ENCODE measurements around the gene PYHIN1. TPM values are rescaled to one million over a fixed set of nuclear protein-coding genes. Genes with fewer than 3 reads are reported as not detected.

The PYHIN1 gene
- total and polyA plus RNA-seq, 2 of the 4 experiments (the other 2 are of a cell fraction): not detected

DNA sequence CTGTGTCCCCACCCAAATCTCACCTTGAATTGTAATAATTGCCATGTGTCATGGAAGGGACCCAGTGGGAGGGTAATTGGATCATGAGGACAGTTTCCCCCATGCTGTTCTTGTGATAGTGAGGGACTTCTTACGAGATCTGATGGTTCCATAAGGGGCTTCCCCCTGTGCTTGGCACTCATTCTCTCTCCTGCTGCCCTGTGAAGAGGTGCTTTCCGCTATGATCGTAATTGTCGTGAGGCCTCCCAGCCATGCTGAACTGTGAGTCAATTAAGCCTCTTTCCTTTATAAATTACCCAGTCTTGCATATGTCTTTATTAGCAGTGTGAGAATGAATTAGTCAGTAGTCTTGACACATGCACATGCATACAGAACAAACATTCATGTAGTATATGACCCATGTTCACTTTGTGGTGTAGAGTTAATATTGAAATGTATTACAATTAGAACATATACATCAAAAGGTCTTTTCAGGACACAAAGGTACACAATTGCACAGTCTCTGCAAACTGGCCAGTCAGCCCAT, 61.5 kb downstream of the PYHIN1 start:
- Histone ChIP-seq H3K9me1 (ENCODE audit: insufficient read depth, low read length) (no peaks in the 10 kb centered on the region), H3K4me2 (ENCODE audit: low read depth, low read length) (no peak overlapping the region), H2AK5ac (ENCODE audit: low read depth, low read length) (no peak overlapping the region), H2AK9ac (replicated peaks; ENCODE audit: low read depth, low read length, poor library complexity) (no peak overlapping the region), H3K4me3 (ENCODE audit: insufficient read depth, low read depth, low read length) (no peak overlapping the region), H2BK120ac (ENCODE audit: low read depth, low read length) (no peak overlapping the region), H3K14ac (replicated peaks; ENCODE audit: low read depth, low read length) (no peak overlapping the region), H2BK20ac (ENCODE audit: low read depth, low read length) (no peak overlapping the region), H3K9me3 (ENCODE audit: control insufficient read depth, insufficient read depth, low read length) (no peaks in the 10 kb centered on the region), H3K9ac (ENCODE audit: low read depth, low read length) (no peak overlapping the region), H4K5ac (ENCODE audit: low read depth, low read length) (no peak overlapping the region), H3K56ac (ENCODE audit: extremely low read depth, insufficient read depth, low read length) (no peak overlapping the region), H4K20me1 (ENCODE audit: insufficient read depth, low read length) (no peaks in the 10 kb centered on the region), H4K91ac (ENCODE audit: insufficient read depth, low read depth, low read length) (no peak overlapping the region), H3K27ac (ENCODE audit: insufficient read depth, low read length) (no peak overlapping the region), H2BK5ac (ENCODE audit: low read depth, low read length, poor library complexity, severe bottlenecking) (no peak overlapping the region), H4K8ac (ENCODE audit: low read depth in 2 of 2, low read length in 2 of 2) (no peak overlapping the region), H3K4ac (ENCODE audit: low read depth, low read length) (no peak overlapping the region), H3K27me3 (ENCODE audit: control insufficient read depth, insufficient read depth, low read length) (no peaks in the 10 kb centered on the region), H3K18ac (ENCODE audit: low read depth, low read length) (no peak overlapping the region), H3K79me1 (ENCODE audit: low read depth in 1 of 2, low read length in 2 of 2) (no peaks in the 10 kb centered on the region), H3K36me3 (ENCODE audit: control insufficient read depth, insufficient read depth, low read length) (no peaks in the 10 kb centered on the region), H3K4me1 (ENCODE audit: control insufficient read depth, insufficient read depth, low read length) (no peaks in the 10 kb centered on the region), H2AFZ (replicated peaks; ENCODE audit: low read length, poor library complexity) (no peak overlapping the region), H3K23ac (ENCODE audit: low read depth, low read length) (no peak overlapping the region), H2BK15ac (ENCODE audit: low read depth, low read length) (no peak overlapping the region)
- in situ Hi-C loops (cut with MboI; ENCODE audit: low sequenced_read_pairs) (loop anchor here (10.0 kb wide), 1 partner anchor 788 kb away; no protein-coding TSS in a partner anchor), dilution Hi-C loops (cut with HindIII; ENCODE audit: low sequenced_read_pairs, unreplicated experiment) (no loop called here), intact Hi-C loops (cut with micrococcal nuclease) (no loop called here)
- ChIA-PET POLR2A (ENCODE audit: unreplicated experiment) (no interaction called here), CTCF (no interaction called here)
- no CpG with 5 or more reads among the region's 4 CpGs for WGBS, 2 experiments (ENCODE audit: extremely low coverage in 2 of 2, insufficient read length in 1 of 2)
- DNase-seq (no peak), ATAC-seq (ENCODE audit: low read depth) (no peak)
- TF ChIP-seq MXI1 (IDR thresholded peaks at IDR 0.05; ENCODE audit: borderline replicate concordance, low read depth, low read length): no peak
- TF ChIP-seq NFE2L2 (IDR thresholded peaks at IDR 0.05; ENCODE audit: low read depth, low read length): no peak
- TF ChIP-seq MAZ (IDR thresholded peaks at IDR 0.05; ENCODE audit: borderline replicate concordance, low read depth, low read length): no peak
- TF ChIP-seq, protein P1, sequence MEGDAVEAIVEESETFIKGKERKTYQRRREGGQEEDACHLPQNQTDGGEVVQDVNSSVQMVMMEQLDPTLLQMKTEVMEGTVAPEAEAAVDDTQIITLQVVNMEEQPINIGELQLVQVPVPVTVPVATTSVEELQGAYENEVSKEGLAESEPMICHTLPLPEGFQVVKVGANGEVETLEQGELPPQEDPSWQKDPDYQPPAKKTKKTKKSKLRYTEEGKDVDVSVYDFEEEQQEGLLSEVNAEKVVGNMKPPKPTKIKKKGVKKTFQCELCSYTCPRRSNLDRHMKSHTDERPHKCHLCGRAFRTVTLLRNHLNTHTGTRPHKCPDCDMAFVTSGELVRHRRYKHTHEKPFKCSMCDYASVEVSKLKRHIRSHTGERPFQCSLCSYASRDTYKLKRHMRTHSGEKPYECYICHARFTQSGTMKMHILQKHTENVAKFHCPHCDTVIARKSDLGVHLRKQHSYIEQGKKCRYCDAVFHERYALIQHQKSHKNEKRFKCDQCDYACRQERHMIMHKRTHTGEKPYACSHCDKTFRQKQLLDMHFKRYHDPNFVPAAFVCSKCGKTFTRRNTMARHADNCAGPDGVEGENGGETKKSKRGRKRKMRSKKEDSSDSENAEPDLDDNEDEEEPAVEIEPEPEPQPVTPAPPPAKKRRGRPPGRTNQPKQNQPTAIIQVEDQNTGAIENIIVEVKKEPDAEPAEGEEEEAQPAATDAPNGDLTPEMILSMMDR (conservative IDR thresholded peaks at IDR 0.05; ENCODE audit: low read depth, low read length): no peak
- TF ChIP-seq RAD21 (IDR thresholded peaks at IDR 0.05; ENCODE audit: low read length): no peak
- TF ChIP-seq RCOR1 (IDR thresholded peaks at IDR 0.05; ENCODE audit: insufficient replicate concordance, low read length): no peak
- TF ChIP-seq POLR2A (IDR thresholded peaks at IDR 0.05; ENCODE audit: low read depth, low read length): no peak
- no peak for TF ChIP-seq BHLHE40 (IDR thresholded peaks at IDR 0.05; ENCODE audit: low read depth, low read length)
- TF ChIP-seq SMC3 (IDR thresholded peaks at IDR 0.05; ENCODE audit: low read depth, low read length): no peak
- TF ChIP-seq, protein P2, sequence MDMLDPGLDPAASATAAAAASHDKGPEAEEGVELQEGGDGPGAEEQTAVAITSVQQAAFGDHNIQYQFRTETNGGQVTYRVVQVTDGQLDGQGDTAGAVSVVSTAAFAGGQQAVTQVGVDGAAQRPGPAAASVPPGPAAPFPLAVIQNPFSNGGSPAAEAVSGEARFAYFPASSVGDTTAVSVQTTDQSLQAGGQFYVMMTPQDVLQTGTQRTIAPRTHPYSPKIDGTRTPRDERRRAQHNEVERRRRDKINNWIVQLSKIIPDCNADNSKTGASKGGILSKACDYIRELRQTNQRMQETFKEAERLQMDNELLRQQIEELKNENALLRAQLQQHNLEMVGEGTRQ (IDR thresholded peaks at IDR 0.05; ENCODE audit: low read depth, low read length): no peak
- TF ChIP-seq FOS (IDR thresholded peaks at IDR 0.05; ENCODE audit: low read depth, low read length): no peak
- TF ChIP-seq, protein P3, sequence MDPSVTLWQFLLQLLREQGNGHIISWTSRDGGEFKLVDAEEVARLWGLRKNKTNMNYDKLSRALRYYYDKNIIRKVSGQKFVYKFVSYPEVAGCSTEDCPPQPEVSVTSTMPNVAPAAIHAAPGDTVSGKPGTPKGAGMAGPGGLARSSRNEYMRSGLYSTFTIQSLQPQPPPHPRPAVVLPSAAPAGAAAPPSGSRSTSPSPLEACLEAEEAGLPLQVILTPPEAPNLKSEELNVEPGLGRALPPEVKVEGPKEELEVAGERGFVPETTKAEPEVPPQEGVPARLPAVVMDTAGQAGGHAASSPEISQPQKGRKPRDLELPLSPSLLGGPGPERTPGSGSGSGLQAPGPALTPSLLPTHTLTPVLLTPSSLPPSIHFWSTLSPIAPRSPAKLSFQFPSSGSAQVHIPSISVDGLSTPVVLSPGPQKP (IDR thresholded peaks at IDR 0.05; ENCODE audit: borderline replicate concordance, low read depth, low read length): no peak
- no peak for TF ChIP-seq CHD1 (IDR thresholded peaks at IDR 0.05; ENCODE audit: low read depth, low read length)
- TF ChIP-seq RFX5 (IDR thresholded peaks at IDR 0.05; ENCODE audit: low read depth, low read length): no peak
- TF ChIP-seq CEBPB (IDR thresholded peaks at IDR 0.05; ENCODE audit: low read depth, low read length): no peak
- TF ChIP-seq MAFK (IDR thresholded peaks at IDR 0.05; ENCODE audit: low read depth, low read length): no peak
- BruUV-seq (replicated peaks): no TSS peak
